Lung (tissue), 12 donors: ENCODE measurements around the gene HYKK. TPM values are rescaled to one million over a fixed set of nuclear protein-coding genes. Genes with fewer than 3 reads are reported as not detected.
A peak's percentile ranks its signal among the peaks of the same experiment; 100 is the strongest.

Source experiments
- ATAC-seq: fragments of 200-7000 bp; cut with Tn5 transposase; one replicate; pipeline ENCODE4 v1.9.1; 2020; ENCODE audit warnings: moderate number of reproducible peaks; ENCODE audit not compliant: insufficient read depth, low FRiP score
- DNase-seq, 3 donors: peaks; one replicate each; pipeline ENCODE4 v3.0.0-alpha.2; 2013 to 2017
- H3K27ac ChIP-seq, 2 donors: one replicate each; pipeline ENCODE4 v1.5.1; 2013; ENCODE audit warnings: mild to moderate bottlenecking in 2 of 2, moderate library complexity in 2 of 2, control low read depth in 1 of 2, inconsistent platforms in 1 of 2, low read depth in 1 of 2, low read length in 1 of 2
- H3K27me3 ChIP-seq, 3 donors: one replicate each; pipeline ENCODE4 v1.5.1; 2013; ENCODE audit warnings: low read length in 2 of 3; ENCODE audit not compliant: control insufficient read depth in 3 of 3, insufficient read depth in 3 of 3
- H3K36me3 ChIP-seq, 4 donors: one replicate each; pipeline ENCODE4 v1.5.1; 2013; ENCODE audit warnings: low read length in 4 of 4, mild to moderate bottlenecking in 1 of 4, moderate library complexity in 1 of 4; ENCODE audit not compliant: control insufficient read depth in 4 of 4, insufficient read depth in 4 of 4
- H3K4me1 ChIP-seq, 5 donors: one replicate each; pipeline ENCODE4 v1.5.1; 2013; ENCODE audit warnings: low read length in 5 of 5, mild to moderate bottlenecking in 2 of 5, moderate library complexity in 1 of 5; ENCODE audit not compliant: control insufficient read depth in 5 of 5, insufficient read depth in 5 of 5
- H3K4me3 ChIP-seq: one replicate; pipeline ENCODE4 v1.5.1; 2013; ENCODE audit warnings: mild to moderate bottlenecking, control low read depth, moderate library complexity
- H3K9ac ChIP-seq, 2 donors: one replicate each; pipeline ENCODE4 v1.5.1; 2013; ENCODE audit warnings: low read length in 2 of 2, control low read depth in 1 of 2; ENCODE audit not compliant: insufficient read depth in 1 of 2
- H3K9me3 ChIP-seq, 4 donors: one replicate each; pipeline ENCODE4 v1.5.1; 2013; ENCODE audit warnings: low read length in 3 of 4, mild to moderate bottlenecking in 1 of 4, moderate library complexity in 1 of 4; ENCODE audit not compliant: control insufficient read depth in 4 of 4, insufficient read depth in 3 of 4
- WGBS, 2 donors: extraction: QIAGEN DNeasy Blood & Tissue Kit; methylation state at CpG; one replicate each; pipeline ENCODE4 v1.1.7; 2013; 5-methylcytosine and 5-hydroxymethylcytosine counted together
- polyA plus RNA-seq, 2 donors: library from polyadenylated mRNA; stranded (reverse); fragments of 200-250 nt; gene quantifications; one replicate each; pipeline ENCODE4 v1.2.1, GENCODE V29; 2013
- total RNA-seq, 2 donors: library from RNA; depleted of rRNA in 1 of 2; stranded (reverse); fragments of >200 nt in 1 of 2; gene quantifications; one replicate each; pipeline ENCODE4 v1.2.1, GENCODE V29; 2014 to 2021
- TF ChIP-seq, protein P1 (sequence below): IDR thresholded peaks from 2 replicates; pipeline ENCODE4 v1.5.1; 2012; ENCODE audit warnings: mild to moderate bottlenecking; ENCODE audit errors: control extremely low read depth, extremely low read depth
- donor health status: control.
- donor health status: control.
- donor health status: Bipolar disorder and iron deficiency.
- donor health status: healthy.
- donor health status: DM: yes; HTN: yes; CAD: no.

The HYKK gene
- total and polyA plus RNA-seq, 4 donors: 1.6 to 5.7 (median 4.9) TPM

DNA sequence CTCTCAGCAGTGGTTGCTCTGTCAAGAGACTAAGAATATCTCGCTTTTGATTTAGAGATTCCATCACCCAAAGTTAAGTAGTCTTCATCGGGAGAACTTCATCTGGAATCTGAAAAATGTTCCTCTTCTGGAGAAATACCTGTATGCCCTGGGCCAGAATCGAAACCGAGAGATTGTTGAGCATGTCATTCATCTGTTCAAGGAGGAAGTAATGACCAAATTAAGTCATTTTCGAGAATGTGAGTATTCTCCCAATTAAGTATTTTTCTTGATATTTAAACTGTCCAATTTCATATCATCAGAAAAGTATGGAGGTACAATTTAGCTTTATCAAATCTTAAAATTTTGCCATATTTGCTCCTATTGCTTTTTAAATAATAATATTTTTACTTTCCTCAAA, 19.9 kb downstream of the HYKK start:
- Histone ChIP-seq H3K36me3 (no peaks in the 10 kb centered on the region), H3K27ac (no peak overlapping the region), H3K9ac (no peak overlapping the region), H3K4me3 (no peak overlapping the region), H3K27me3 (no peaks in the 10 kb centered on the region), H3K9me3 (no peaks in the 10 kb centered on the region), H3K4me1 (no peaks in the 10 kb centered on the region)
- ATAC-seq: no peak
- 77 to 87% methylated on average over 5 of the region's 5 CpGs for WGBS, 2 donors
- no peak for DNase-seq
- TF ChIP-seq, protein P1, sequence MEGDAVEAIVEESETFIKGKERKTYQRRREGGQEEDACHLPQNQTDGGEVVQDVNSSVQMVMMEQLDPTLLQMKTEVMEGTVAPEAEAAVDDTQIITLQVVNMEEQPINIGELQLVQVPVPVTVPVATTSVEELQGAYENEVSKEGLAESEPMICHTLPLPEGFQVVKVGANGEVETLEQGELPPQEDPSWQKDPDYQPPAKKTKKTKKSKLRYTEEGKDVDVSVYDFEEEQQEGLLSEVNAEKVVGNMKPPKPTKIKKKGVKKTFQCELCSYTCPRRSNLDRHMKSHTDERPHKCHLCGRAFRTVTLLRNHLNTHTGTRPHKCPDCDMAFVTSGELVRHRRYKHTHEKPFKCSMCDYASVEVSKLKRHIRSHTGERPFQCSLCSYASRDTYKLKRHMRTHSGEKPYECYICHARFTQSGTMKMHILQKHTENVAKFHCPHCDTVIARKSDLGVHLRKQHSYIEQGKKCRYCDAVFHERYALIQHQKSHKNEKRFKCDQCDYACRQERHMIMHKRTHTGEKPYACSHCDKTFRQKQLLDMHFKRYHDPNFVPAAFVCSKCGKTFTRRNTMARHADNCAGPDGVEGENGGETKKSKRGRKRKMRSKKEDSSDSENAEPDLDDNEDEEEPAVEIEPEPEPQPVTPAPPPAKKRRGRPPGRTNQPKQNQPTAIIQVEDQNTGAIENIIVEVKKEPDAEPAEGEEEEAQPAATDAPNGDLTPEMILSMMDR: no peak

DNA sequence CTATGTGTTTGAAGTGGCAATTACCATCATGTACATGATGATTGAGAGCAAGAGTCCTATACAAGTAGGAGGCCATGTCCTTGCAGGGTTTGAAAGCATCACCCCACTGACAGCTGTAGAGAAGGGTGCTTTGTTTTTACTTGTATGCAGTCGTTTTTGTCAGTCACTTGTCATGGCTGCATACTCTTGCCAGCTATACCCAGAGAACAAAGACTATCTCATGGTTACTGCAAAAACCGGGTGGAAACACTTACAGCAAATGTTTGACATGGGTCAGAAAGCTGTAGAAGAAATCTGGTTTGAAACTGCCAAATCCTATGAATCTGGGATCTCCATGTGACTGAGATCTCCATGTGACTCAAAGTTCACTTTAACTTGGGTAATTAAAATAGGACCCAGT, 26.0 kb downstream of the HYKK start:
- 64 to 81% methylated on average over 2 of the region's 2 CpGs for WGBS, 2 donors
- TF ChIP-seq, protein P1: no peak
- H3K9me3 ChIP-seq: no peaks in the 10 kb centered on the region
- H3K27me3 ChIP-seq: no peaks in the 10 kb centered on the region
- no peaks in the 10 kb centered on the region for H3K4me1 ChIP-seq
- ATAC-seq (no peak), DNase-seq (no peak)
- H3K9ac ChIP-seq: no peak overlapping the region
- H3K36me3 ChIP-seq: peaks cover 0 to 1% (median 0%) of the 10 kb centered on the region in 4 donors
- H3K4me3 ChIP-seq: no peak overlapping the region
- H3K27ac ChIP-seq: no peak overlapping the region

DNA sequence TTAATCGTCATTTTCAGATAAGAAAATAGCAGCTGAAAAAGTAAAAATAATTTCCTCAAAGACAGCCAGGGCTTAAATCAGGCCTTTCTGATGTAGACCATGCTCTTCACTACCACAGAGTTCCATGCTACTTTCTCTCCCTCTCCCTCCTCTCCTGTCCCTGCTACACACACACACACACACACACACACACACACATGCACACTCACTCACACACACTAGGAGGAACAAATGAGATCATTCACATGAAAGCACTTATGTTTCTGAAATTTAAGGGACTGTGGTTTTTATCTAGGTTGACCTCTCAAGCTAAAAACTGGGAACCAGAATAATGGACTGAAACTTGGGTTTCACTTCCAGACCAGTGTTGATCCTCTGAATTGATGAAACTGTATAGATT, 28.8 kb downstream of the HYKK start:
- Histone ChIP-seq H3K36me3 (peaks cover 0 to 1% (median 0%) of the 10 kb centered on the region in 4 donors), H3K27me3 (no peaks in the 10 kb centered on the region), H3K4me3 (no peak overlapping the region), H3K9ac (no peak overlapping the region), H3K27ac (no peak overlapping the region), H3K9me3 (no peaks in the 10 kb centered on the region), H3K4me1 (peaks cover 0 to under 1% (median 0%) of the 10 kb centered on the region in 5 donors)
- DNase-seq (no peak), ATAC-seq (no peak)
- 96 to 100% methylated on average over 1 of the region's 1 CpG for WGBS, 2 donors
- TF ChIP-seq, protein P1: no peak

DNA sequence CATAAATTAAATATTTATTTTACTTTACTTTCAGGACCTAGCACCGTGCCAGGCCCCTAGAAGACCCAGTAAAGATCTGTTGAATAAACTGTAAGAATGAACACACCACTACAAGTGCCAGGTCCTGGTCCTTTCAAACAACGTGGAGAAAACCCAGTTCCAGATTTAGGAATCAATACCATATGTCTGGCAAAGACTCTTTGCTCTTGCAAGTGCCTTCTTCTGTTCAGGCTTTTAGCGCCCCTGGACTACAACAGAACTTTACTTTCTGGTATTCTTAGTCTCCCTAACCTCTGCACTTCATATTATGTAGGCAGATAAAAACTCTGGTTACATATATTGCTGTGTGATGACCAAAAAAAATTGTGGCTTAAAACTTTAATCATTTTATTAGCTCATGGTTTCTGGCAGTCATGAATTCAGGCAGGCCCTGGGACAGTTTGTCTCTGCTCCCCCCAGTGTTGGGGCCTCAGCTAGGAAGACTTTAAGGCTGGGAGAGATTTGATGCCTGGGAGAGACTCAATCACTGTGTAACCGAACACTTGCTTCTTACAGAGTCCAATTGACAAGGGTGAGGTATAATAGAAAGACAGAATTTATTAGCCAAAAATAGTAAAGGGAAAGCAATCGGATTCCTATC, 30.0 kb downstream of the HYKK start:
- Histone ChIP-seq H3K36me3 (peaks cover 0 to 3% (median 1%) of the 10 kb centered on the region in 4 donors), H3K4me1 (peaks cover 0 to 13% (median 5%) of the 10 kb centered on the region in 5 donors), H3K9ac (no peak overlapping the region), H3K9me3 (no peaks in the 10 kb centered on the region), H3K4me3 (no peak overlapping the region), H3K27ac (peak overlapping the region in 1 of 2 donors; percentile 38), H3K27me3 (no peaks in the 10 kb centered on the region)
- TF ChIP-seq, protein P1: no peak
- DNase-seq (no peak), ATAC-seq (no peak)
- WGBS, 2 donors: 86 to 93% methylated on average over 5 of the region's 5 CpGs
